ENCODE measurements around the gene KLF17. TPM values are rescaled to one million over a fixed set of nuclear protein-coding genes. Genes with fewer than 3 reads are reported as not detected.

KLF17 gene
- total RNA-seq, 1 donor from 2014 or later = not detected

DNA sequence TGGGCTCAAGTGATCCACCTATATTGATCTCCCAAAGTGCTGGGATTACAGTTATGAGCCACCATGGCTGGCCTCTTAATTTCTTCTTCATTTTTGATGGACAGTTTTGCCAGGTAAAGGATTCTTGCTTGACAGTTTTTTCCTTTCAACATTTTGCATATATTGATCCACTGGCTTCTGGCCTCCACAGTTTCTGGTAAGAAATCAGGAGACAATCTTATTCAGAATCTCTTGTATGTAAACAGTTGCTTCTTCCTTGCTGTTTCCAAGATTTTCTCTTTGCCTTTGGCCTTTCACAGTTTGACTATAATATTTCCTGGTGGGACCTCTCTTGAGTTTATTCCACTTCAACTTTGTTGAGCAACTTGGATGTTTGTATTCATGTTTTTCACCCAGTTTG lies 42.9 kb downstream of the KLF17 start:
- H3K4me1 ChIP-seq = no peaks in the 10 kb centered on the region
- H3K27me3 ChIP-seq = no peaks in the 10 kb centered on the region
- TF ChIP-seq EZH2 (IDR thresholded peaks at IDR 0.05) = no peak
- TF ChIP-seq EZH2phosphoT487 (IDR thresholded peaks at IDR 0.05) = no peak
- Mint-ChIP-seq H3K9me3 (peaks cover 15% of the 10 kb centered on the region), H3K4me1 (no peaks in the 10 kb centered on the region), H3K4me3 (no peak overlapping the region), H3K27ac (no peak overlapping the region), H3K27me3 (ENCODE audit: insufficient read depth, low read depth) (peaks cover 2% of the 10 kb centered on the region), H3K36me3 (no peaks in the 10 kb centered on the region)
- H2AFZ ChIP-seq (replicated peaks) = no peak overlapping the region
- no peak for DNase-seq (ENCODE audit: low spot score)
- no peaks in the 10 kb centered on the region for H3K79me2 ChIP-seq (ENCODE audit: low read depth)
- no peak overlapping the region for H3K27ac ChIP-seq
- no peaks in the 10 kb centered on the region for H3F3A ChIP-seq (ENCODE audit: low read depth)
- H3K4me2 ChIP-seq = no peak overlapping the region
- H3K9ac ChIP-seq = no peak overlapping the region
- H3K4me3 ChIP-seq = no peak overlapping the region
- H3K36me3 ChIP-seq = no peaks in the 10 kb centered on the region
- H3K9me3 ChIP-seq (ENCODE audit: low read depth) = no peaks in the 10 kb centered on the region
- no peaks in the 10 kb centered on the region for H4K20me1 ChIP-seq (ENCODE audit: low read depth)

DNA sequence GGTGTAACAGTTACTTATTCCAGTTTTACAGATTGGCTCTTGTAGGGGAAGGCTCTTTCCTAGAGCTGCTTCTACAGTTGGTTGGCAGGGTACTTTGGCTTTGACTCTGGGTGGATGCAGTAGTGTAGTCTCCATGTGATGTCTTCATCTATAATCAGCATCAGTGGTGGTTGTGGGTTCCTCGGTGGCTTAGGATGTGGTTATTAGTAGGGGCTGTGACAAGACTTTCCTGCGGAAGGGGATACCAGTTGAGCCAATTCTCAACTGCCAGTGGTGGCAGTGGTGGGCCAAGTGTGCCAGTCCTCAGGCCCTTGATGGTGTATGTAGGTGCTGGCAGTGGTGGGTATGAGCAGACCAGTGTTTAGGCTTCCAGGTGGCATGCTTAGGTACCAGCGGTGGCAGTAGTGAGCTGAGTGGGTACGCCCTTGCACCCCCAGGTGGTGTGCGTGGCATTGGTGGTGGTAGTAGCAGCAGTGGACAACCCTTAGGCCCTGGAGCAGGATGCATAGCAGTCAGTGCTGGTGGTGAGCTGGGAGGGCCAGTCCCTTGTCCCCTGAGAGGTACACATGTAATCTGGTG lies 50.0 kb downstream of the KLF17 start:
- DNase-seq (ENCODE audit: low spot score) = no peak

GRCh38 chr1:44170281-44170823 lies 51.7 kb downstream of the KLF17 start:
- H3K27ac ChIP-seq = no peak overlapping the region
- no peak for TF ChIP-seq EZH2phosphoT487 (IDR thresholded peaks at IDR 0.05)
- TF ChIP-seq, protein P1, sequence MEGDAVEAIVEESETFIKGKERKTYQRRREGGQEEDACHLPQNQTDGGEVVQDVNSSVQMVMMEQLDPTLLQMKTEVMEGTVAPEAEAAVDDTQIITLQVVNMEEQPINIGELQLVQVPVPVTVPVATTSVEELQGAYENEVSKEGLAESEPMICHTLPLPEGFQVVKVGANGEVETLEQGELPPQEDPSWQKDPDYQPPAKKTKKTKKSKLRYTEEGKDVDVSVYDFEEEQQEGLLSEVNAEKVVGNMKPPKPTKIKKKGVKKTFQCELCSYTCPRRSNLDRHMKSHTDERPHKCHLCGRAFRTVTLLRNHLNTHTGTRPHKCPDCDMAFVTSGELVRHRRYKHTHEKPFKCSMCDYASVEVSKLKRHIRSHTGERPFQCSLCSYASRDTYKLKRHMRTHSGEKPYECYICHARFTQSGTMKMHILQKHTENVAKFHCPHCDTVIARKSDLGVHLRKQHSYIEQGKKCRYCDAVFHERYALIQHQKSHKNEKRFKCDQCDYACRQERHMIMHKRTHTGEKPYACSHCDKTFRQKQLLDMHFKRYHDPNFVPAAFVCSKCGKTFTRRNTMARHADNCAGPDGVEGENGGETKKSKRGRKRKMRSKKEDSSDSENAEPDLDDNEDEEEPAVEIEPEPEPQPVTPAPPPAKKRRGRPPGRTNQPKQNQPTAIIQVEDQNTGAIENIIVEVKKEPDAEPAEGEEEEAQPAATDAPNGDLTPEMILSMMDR (IDR thresholded peaks at IDR 0.05) = peak; percentile 18
- H2AFZ ChIP-seq (replicated peaks) = no peak overlapping the region
- H3K4me3 ChIP-seq = no peak overlapping the region
- H3K36me3 ChIP-seq = no peaks in the 10 kb centered on the region
- peaks cover 5% of the 10 kb centered on the region for H3K9me3 ChIP-seq (ENCODE audit: low read depth)
- H3F3A ChIP-seq (ENCODE audit: low read depth) = no peaks in the 10 kb centered on the region
- H3K27me3 ChIP-seq = no peaks in the 10 kb centered on the region
- Mint-ChIP-seq H3K4me1 (peaks cover 3% of the 10 kb centered on the region), H3K27me3 (ENCODE audit: insufficient read depth, low read depth) (peaks cover 2% of the 10 kb centered on the region), H3K9me3 (peaks cover 37% of the 10 kb centered on the region), H3K27ac (no peak overlapping the region), H3K36me3 (no peaks in the 10 kb centered on the region), H3K4me3 (no peak overlapping the region)
- no peaks in the 10 kb centered on the region for H3K4me1 ChIP-seq
- no peak overlapping the region for H3K4me2 ChIP-seq
- no peaks in the 10 kb centered on the region for H3K79me2 ChIP-seq (ENCODE audit: low read depth)
- no peak for DNase-seq (ENCODE audit: low spot score)
- H3K9ac ChIP-seq = no peak overlapping the region
- H4K20me1 ChIP-seq (ENCODE audit: low read depth) = no peaks in the 10 kb centered on the region

More for the DNA sequence above, 50.0 kb downstream of the KLF17 start:
- Mint-ChIP-seq H3K9me3 (peaks cover 25% of the 10 kb centered on the region), H3K36me3 (no peaks in the 10 kb centered on the region), H3K27ac (no peak overlapping the region), H3K4me3 (no peak overlapping the region), H3K4me1 (peaks cover 3% of the 10 kb centered on the region), H3K27me3 (ENCODE audit: insufficient read depth, low read depth) (peaks cover 2% of the 10 kb centered on the region)
- Histone ChIP-seq H3F3A (ENCODE audit: low read depth) (no peaks in the 10 kb centered on the region), H3K4me2 (no peak overlapping the region), H3K4me3 (no peak overlapping the region), H3K9ac (no peak overlapping the region), H3K27me3 (no peaks in the 10 kb centered on the region), H3K79me2 (ENCODE audit: low read depth) (no peaks in the 10 kb centered on the region), H2AFZ (replicated peaks) (no peak overlapping the region), H3K27ac (no peak overlapping the region), H4K20me1 (ENCODE audit: low read depth) (no peaks in the 10 kb centered on the region), H3K36me3 (no peaks in the 10 kb centered on the region), H3K9me3 (ENCODE audit: low read depth) (no peaks in the 10 kb centered on the region), H3K4me1 (no peaks in the 10 kb centered on the region)
- no peak for TF ChIP-seq EZH2phosphoT487 (IDR thresholded peaks at IDR 0.05)
- TF ChIP-seq, protein P1 (IDR thresholded peaks at IDR 0.05) = peak; percentile 8
- no peak for TF ChIP-seq EZH2 (IDR thresholded peaks at IDR 0.05)

DNA sequence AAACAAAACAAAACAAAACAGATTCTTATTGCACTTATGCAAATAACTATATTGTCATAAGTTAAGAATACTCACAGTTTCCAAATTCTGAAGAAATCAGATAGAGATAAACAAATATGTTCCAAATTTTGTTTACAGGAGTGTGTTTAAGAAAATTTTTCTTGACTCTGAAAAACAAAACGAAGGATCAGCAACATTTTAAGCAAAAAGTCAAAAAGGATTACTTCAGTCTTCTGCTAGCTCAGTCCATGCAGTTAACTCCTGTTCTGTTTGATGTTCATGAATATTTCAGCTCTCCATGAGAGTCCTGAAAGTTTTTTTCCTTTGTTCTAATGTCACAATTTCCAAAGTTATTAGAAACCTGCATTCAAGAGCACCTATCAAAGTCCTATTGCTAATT lies 56.0 kb downstream of the KLF17 start:
- Mint-ChIP-seq H3K4me3 (no peak overlapping the region), H3K27ac (no peak overlapping the region), H3K9me3 (peaks cover 39% of the 10 kb centered on the region), H3K27me3 (ENCODE audit: insufficient read depth, low read depth) (peaks cover 4% of the 10 kb centered on the region), H3K4me1 (peaks cover 3% of the 10 kb centered on the region), H3K36me3 (no peaks in the 10 kb centered on the region)
- Histone ChIP-seq H3K9me3 (ENCODE audit: low read depth) (peaks cover 23% of the 10 kb centered on the region), H3K36me3 (peaks cover 3% of the 10 kb centered on the region), H3K27me3 (no peaks in the 10 kb centered on the region), H3K4me1 (no peaks in the 10 kb centered on the region), H2AFZ (replicated peaks) (no peak overlapping the region), H3K4me3 (no peak overlapping the region), H3K79me2 (ENCODE audit: low read depth) (no peaks in the 10 kb centered on the region), H3K9ac (no peak overlapping the region), H3K4me2 (no peak overlapping the region), H3K27ac (no peak overlapping the region), H3F3A (ENCODE audit: low read depth) (no peaks in the 10 kb centered on the region), H4K20me1 (ENCODE audit: low read depth) (no peaks in the 10 kb centered on the region)
- TF ChIP-seq, protein P1 (IDR thresholded peaks at IDR 0.05) = no peak
- TF ChIP-seq EZH2phosphoT487 (IDR thresholded peaks at IDR 0.05) = no peak
- no peak for TF ChIP-seq EZH2 (IDR thresholded peaks at IDR 0.05)
- no peak for DNase-seq (ENCODE audit: low spot score)
